H9 (cell line): ENCODE results near the gene OR6B1. TPM values are rescaled to one million over a fixed set of nuclear protein-coding genes. Genes with fewer than 3 reads are reported as not detected.

ENCODE experiments used
- DNase-seq: peaks from one replicate; pipeline ENCODE4 v3.0.0-alpha.2; 2017
- H2AFZ ChIP-seq: one replicate; pipeline ENCODE4 v1.6.1; 2013; ENCODE audit warnings: mild to moderate bottlenecking, low read length, control low read depth, moderate library complexity
- H2AK5ac ChIP-seq: 2 replicates; pipeline ENCODE4 v1.6.1; 2013; ENCODE audit warnings: low read length, control low read depth, mixed read lengths; ENCODE audit not compliant: insufficient read length
- H2BK120ac ChIP-seq: one replicate; pipeline ENCODE4 v1.6.1; 2013; ENCODE audit warnings: low read depth, mild to moderate bottlenecking, low read length, control low read depth, inconsistent platforms; ENCODE audit not compliant: poor library complexity, severe bottlenecking
- H2BK12ac ChIP-seq: 2 replicates; pipeline ENCODE4 v1.6.1; 2013; ENCODE audit warnings: low read length, control low read depth, mixed read lengths, low read depth; ENCODE audit not compliant: insufficient read length
- H2BK15ac ChIP-seq: 2 replicates; pipeline ENCODE4 v1.6.1; 2013; ENCODE audit warnings: low read depth, low read length, control low read depth
- H2BK20ac ChIP-seq: one replicate; pipeline ENCODE4 v1.6.1; 2013; ENCODE audit warnings: low read depth, mild to moderate bottlenecking, low read length, control low read depth, inconsistent platforms; ENCODE audit not compliant: poor library complexity, severe bottlenecking
- H2BK5ac ChIP-seq: 2 replicates; pipeline ENCODE4 v1.6.1; 2013; ENCODE audit warnings: low read length, control low read depth, mixed read lengths; ENCODE audit not compliant: insufficient read length
- H3K14ac ChIP-seq: 2 replicates; pipeline ENCODE4 v1.6.1; 2013; ENCODE audit warnings: low read length, control low read depth; ENCODE audit not compliant: insufficient read depth
- H3K18ac ChIP-seq: 2 replicates; pipeline ENCODE4 v1.6.1; 2013; ENCODE audit warnings: low read depth, mild to moderate bottlenecking, mixed read lengths, low read length, control low read depth; ENCODE audit not compliant: insufficient read length
- H3K23ac ChIP-seq: 2 replicates; pipeline ENCODE4 v1.6.1; 2013; ENCODE audit warnings: low read length, control low read depth, mixed read lengths, low read depth; ENCODE audit not compliant: insufficient read length
- H3K23me2 ChIP-seq: 2 replicates; pipeline ENCODE4 v1.6.1; 2013; ENCODE audit warnings: low read depth, mild to moderate bottlenecking, mixed read lengths, low read length, control low read depth; ENCODE audit not compliant: insufficient read length, poor library complexity, severe bottlenecking
- H3K27ac ChIP-seq: 2 replicates; pipeline ENCODE4 v1.5.1; 2013; ENCODE audit warnings: low read length, control low read depth, mixed read lengths, low read depth; ENCODE audit not compliant: insufficient read length
- H3K27me3 ChIP-seq: 2 replicates; pipeline ENCODE4 v1.6.1; 2013; ENCODE audit warnings: low read length, control low read depth, inconsistent platforms; ENCODE audit not compliant: insufficient read depth
- H3K4ac ChIP-seq: 2 replicates; pipeline ENCODE4 v1.6.1; 2013; ENCODE audit warnings: low read depth, mild to moderate bottlenecking, control low read depth, inconsistent platforms, low read length, moderate library complexity
- H3K4me1 ChIP-seq: 2 replicates; pipeline ENCODE4 v1.6.1; 2013; ENCODE audit warnings: low read length, control low read depth, inconsistent platforms; ENCODE audit not compliant: insufficient read depth
- H3K4me2 ChIP-seq: 2 replicates; pipeline ENCODE4 v1.6.1; 2013; ENCODE audit warnings: low read length, control low read depth, mixed read lengths; ENCODE audit not compliant: insufficient read length, insufficient read depth
- H3K56ac ChIP-seq: 2 replicates; pipeline ENCODE4 v1.6.1; 2013; ENCODE audit warnings: low read depth, mild to moderate bottlenecking, mixed read lengths, low read length, control low read depth; ENCODE audit not compliant: insufficient read length
- H3K79me1 ChIP-seq: 2 replicates; pipeline ENCODE4 v1.6.1; 2013; ENCODE audit warnings: low read depth, mild to moderate bottlenecking, moderate library complexity, low read length, control low read depth, inconsistent platforms; ENCODE audit not compliant: insufficient read depth, poor library complexity, severe bottlenecking
- H3K79me2 ChIP-seq: 2 replicates; pipeline ENCODE4 v1.6.1; 2013; ENCODE audit warnings: low read length, control low read depth, inconsistent platforms; ENCODE audit not compliant: insufficient read depth
- H3K9ac ChIP-seq: 2 replicates; pipeline ENCODE4 v1.6.1; 2013; ENCODE audit warnings: low read length, control low read depth, mixed read lengths; ENCODE audit not compliant: insufficient read length; ENCODE audit errors: extremely low read depth
- H3K9me3 ChIP-seq: one replicate; pipeline ENCODE4 v1.6.1; 2013; ENCODE audit warnings: low read depth, low read length, inconsistent platforms; ENCODE audit not compliant: control insufficient read depth
- H3T11ph ChIP-seq: one replicate; pipeline ENCODE4 v1.6.1; 2013; ENCODE audit warnings: mild to moderate bottlenecking, low read length, control low read depth, inconsistent platforms
- H4K20me1 ChIP-seq: one replicate; pipeline ENCODE4 v1.6.1; 2013; ENCODE audit not compliant: control insufficient read depth, insufficient read length, insufficient read depth
- H4K5ac ChIP-seq: 2 replicates; pipeline ENCODE4 v1.6.1; 2013; ENCODE audit warnings: low read depth, mild to moderate bottlenecking, mixed read lengths, low read length, control low read depth; ENCODE audit not compliant: insufficient read length
- H4K8ac ChIP-seq: replicated peaks from 2 replicates; pipeline ENCODE4 v1.6.1; 2013; ENCODE audit warnings: low read length, control low read depth, mixed read lengths, low read depth; ENCODE audit not compliant: insufficient read length
- H4K91ac ChIP-seq: 2 replicates; pipeline ENCODE4 v1.6.1; 2013; ENCODE audit warnings: low read depth, mild to moderate bottlenecking, moderate library complexity, mixed read lengths, low read length, control low read depth; ENCODE audit not compliant: insufficient read length
- H3K27ac Mint-ChIP-seq, 3 experiments: 2 replicates in 2 of 3; 3 replicates in 1 of 3; pipeline ENCODE4 v1.8.0; 2020 to 2021; ENCODE audit warnings: mixed read lengths in 3 of 3, mild to moderate bottlenecking in 1 of 3, moderate library complexity in 1 of 3
- H3K27me3 Mint-ChIP-seq: 2 replicates; pipeline ENCODE4 v1.8.0; 2021; ENCODE audit warnings: low read depth, mild to moderate bottlenecking, moderate library complexity, mixed read lengths
- H3K36me3 Mint-ChIP-seq, 3 experiments: 2 replicates in 2 of 3; 3 replicates in 1 of 3; pipeline ENCODE4 v1.8.0; 2020 to 2021; ENCODE audit warnings: low read depth in 3 of 3, mixed read lengths in 3 of 3; ENCODE audit not compliant: insufficient read depth in 1 of 3
- H3K4me1 Mint-ChIP-seq, 2 experiments: 2 replicates each; pipeline ENCODE4 v1.8.0; 2020; ENCODE audit warnings: mixed read lengths in 2 of 2
- H3K4me3 Mint-ChIP-seq, 2 experiments: 2 replicates in 1 of 2; 3 replicates in 1 of 2; pipeline ENCODE4 v1.8.0; 2020 to 2021; ENCODE audit warnings: mild to moderate bottlenecking in 2 of 2, mixed read lengths in 2 of 2, moderate library complexity in 1 of 2
- H3K9me3 Mint-ChIP-seq, 2 experiments: 2 replicates in 1 of 2; 3 replicates in 1 of 2; pipeline ENCODE4 v1.8.0; 2020; ENCODE audit warnings: mild to moderate bottlenecking in 2 of 2, mixed read lengths in 2 of 2, moderate library complexity in 1 of 2
- CTCF ChIP-seq: fragments of 200-600 bp; sonication (generic); conservative IDR thresholded peaks from 3 replicates; pipeline ENCODE4 v1.8.0; 2021; ENCODE audit warnings: antibody characterized with exemption, mild to moderate bottlenecking
- WGBS: extraction: QIAGEN DNeasy Blood & Tissue Kit; methylation state at CpG from one replicate; pipeline ENCODE4 v1.1.7; 2013; ENCODE audit warnings: missing lambda C conversion rate, low lambda C conversion rate, mixed read lengths; ENCODE audit not compliant: insufficient read length; ENCODE audit errors: extremely low coverage; 5-methylcytosine and 5-hydroxymethylcytosine counted together
- total RNA-seq: library from RNA; stranded (reverse); gene quantifications from 2 replicates; pipeline ENCODE4 v1.2.1, GENCODE V29; 2021

Gene OR6B1
- total RNA-seq, 1 experiment from 2014 or later: not detected

- Histone ChIP-seq H2BK15ac (no peak overlapping the region), H3T11ph (no peak overlapping the region), H3K27ac (no peak overlapping the region), H2AFZ (no peak overlapping the region), H3K27me3 (no peaks in the 10 kb centered on the region), H2BK20ac (no peak overlapping the region), H3K18ac (no peak overlapping the region), H4K5ac (no peak overlapping the region), H3K79me1 (no peaks in the 10 kb centered on the region), H3K14ac (no peak overlapping the region), H2BK5ac (no peak overlapping the region), H3K9ac (no peak overlapping the region), H3K9me3 (no peaks in the 10 kb centered on the region), H3K4me2 (no peak overlapping the region), H3K56ac (no peak overlapping the region), H2BK12ac (no peak overlapping the region), H3K4ac (no peak overlapping the region), H2BK120ac (no peak overlapping the region), H2AK5ac (no peak overlapping the region), H3K79me2 (no peaks in the 10 kb centered on the region), H4K91ac (no peak overlapping the region), H4K20me1 (no peaks in the 10 kb centered on the region), H3K4me1 (no peaks in the 10 kb centered on the region), H3K23ac (no peak overlapping the region), H4K8ac (no peak overlapping the region), H3K23me2 (no peaks in the 10 kb centered on the region)
- no peak for TF ChIP-seq CTCF
- H3K36me3 Mint-ChIP-seq: no peaks in the 10 kb centered on the region
- H3K4me1 Mint-ChIP-seq: no peaks in the 10 kb centered on the region
- DNase-seq: no peak
- WGBS: no CpG with 5 or more reads among the region's 10 CpGs
- no peaks in the 10 kb centered on the region; the same call in 1 of the 2 replicates for H3K27me3 Mint-ChIP-seq
- no peak overlapping the region for H3K27ac Mint-ChIP-seq
- no peaks in the 10 kb centered on the region for H3K9me3 Mint-ChIP-seq
- no peak overlapping the region for H3K4me3 Mint-ChIP-seq
Observed at GRCh38 chr7:143980746-143981510, 19.2 kb upstream of the OR6B1 start.
